WTC11 (cell line): ENCODE results near the gene DNAH1. TPM values are rescaled to one million over a fixed set of nuclear protein-coding genes. Genes with fewer than 3 reads are reported as not detected.

Experiments
- CBFB ChIP-seq: sonication (generic); formaldehyde crosslinking; IDR thresholded peaks from 2 replicates; pipeline ENCODE4 v1.8.1; 2022; ENCODE audit warnings: mild to moderate bottlenecking, low read depth, missing genetic modification reagents
- CDX4 ChIP-seq: fragments of 250-450 bp; sonication (Bioruptor Pico); IDR thresholded peaks from 2 replicates; pipeline ENCODE4 v1.9.0; 2021; ENCODE audit warnings: moderate library complexity, mild to moderate bottlenecking, inconsistent platforms, borderline replicate concordance
- CTCF ChIP-seq: fragments of 200-600 bp; IDR thresholded peaks from 2 replicates; pipeline ENCODE4 v1.8.0; 2022; ENCODE audit warnings: antibody characterized with exemption
- ESRRA ChIP-seq: sonication (generic); formaldehyde crosslinking; IDR thresholded peaks from 2 replicates; pipeline ENCODE4 v1.8.1; 2022; ENCODE audit warnings: mild to moderate bottlenecking, missing genetic modification reagents, borderline replicate concordance
- ETV6 ChIP-seq: sonication (generic); formaldehyde crosslinking; IDR thresholded peaks from 2 replicates; pipeline ENCODE4 v1.8.1; 2022; ENCODE audit warnings: mild to moderate bottlenecking, missing genetic modification reagents
- FOXJ3 ChIP-seq: sonication (generic); formaldehyde crosslinking; IDR thresholded peaks from 2 replicates; pipeline ENCODE4 v1.9.0; 2021; ENCODE audit warnings: missing genetic modification reagents, mild to moderate bottlenecking, borderline replicate concordance
- FOXP4 ChIP-seq: sonication (generic); formaldehyde crosslinking; IDR thresholded peaks from 2 replicates; pipeline ENCODE4 v1.8.0; 2022; ENCODE audit warnings: mild to moderate bottlenecking, missing genetic modification reagents
- GTF2I ChIP-seq: fragments of 250-450 bp; sonication (Bioruptor Pico); conservative IDR thresholded peaks from 2 replicates; pipeline ENCODE4 v1.4.0; 2021; ENCODE audit warnings: mild to moderate bottlenecking
- IRF1 ChIP-seq: sonication (generic); formaldehyde crosslinking; IDR thresholded peaks from 2 replicates; pipeline ENCODE4 v1.8.0; 2023; ENCODE audit warnings: missing genetic modification reagents
- IRF2 ChIP-seq: sonication (generic); formaldehyde crosslinking; IDR thresholded peaks from 2 replicates; pipeline ENCODE4 v1.8.0; 2022; ENCODE audit warnings: low read depth, missing genetic modification reagents, borderline replicate concordance
- JAZF1 ChIP-seq: fragments of 250-450 bp; sonication (Bioruptor Pico); IDR thresholded peaks from 2 replicates; pipeline ENCODE4 v1.9.0; 2021; ENCODE audit warnings: moderate library complexity, mild to moderate bottlenecking, inconsistent platforms
- KAT7 ChIP-seq: sonication (generic); formaldehyde crosslinking; IDR thresholded peaks from 2 replicates; pipeline ENCODE4 v1.8.1; 2023; ENCODE audit warnings: missing genetic modification reagents, mild to moderate bottlenecking, borderline replicate concordance
- MLX ChIP-seq: sonication (generic); formaldehyde crosslinking; IDR thresholded peaks from 2 replicates; pipeline ENCODE4 v1.8.1; 2023; ENCODE audit warnings: mild to moderate bottlenecking, missing genetic modification reagents, moderate library complexity
- NR3C1 ChIP-seq: sonication (generic); formaldehyde crosslinking; conservative IDR thresholded peaks from 2 replicates; pipeline ENCODE4 v1.8.1; 2023; ENCODE audit warnings: low read depth, mild to moderate bottlenecking, missing genetic modification reagents
- PRRX2 ChIP-seq: fragments of 250-450 bp; sonication (Bioruptor Pico); IDR thresholded peaks from 2 replicates; pipeline ENCODE4 v1.8.0; 2021; ENCODE audit warnings: mild to moderate bottlenecking
- RELA ChIP-seq: sonication (generic); formaldehyde crosslinking; IDR thresholded peaks from 2 replicates; pipeline ENCODE4 v1.8.1; 2022; ENCODE audit warnings: missing genetic modification reagents, mild to moderate bottlenecking, borderline replicate concordance
- SOX15 ChIP-seq: fragments of 250-450 bp; sonication (Bioruptor Pico); IDR thresholded peaks from 2 replicates; pipeline ENCODE4 v1.9.0; 2021; ENCODE audit warnings: mild to moderate bottlenecking
- TCF7 ChIP-seq: sonication (generic); formaldehyde crosslinking; IDR thresholded peaks from 2 replicates; pipeline ENCODE4 v1.8.0; 2022; ENCODE audit warnings: mild to moderate bottlenecking, low read depth, missing genetic modification reagents, moderate library complexity
- TEAD4 ChIP-seq: sonication (generic); formaldehyde crosslinking; IDR thresholded peaks from 2 replicates; pipeline ENCODE4 v1.8.0; 2022; ENCODE audit warnings: mild to moderate bottlenecking, missing genetic modification reagents
- ZNF232 ChIP-seq: sonication (generic); formaldehyde crosslinking; IDR thresholded peaks from 2 replicates; pipeline ENCODE4 v1.8.0; 2022; ENCODE audit warnings: mild to moderate bottlenecking, missing genetic modification reagents
- ZNF263 ChIP-seq: sonication (generic); formaldehyde crosslinking; IDR thresholded peaks from 2 replicates; pipeline ENCODE4 v1.8.1; 2022; ENCODE audit warnings: low read depth, mild to moderate bottlenecking, moderate library complexity, missing genetic modification reagents
- total RNA-seq: library from RNA; stranded (reverse); gene quantifications from 3 replicates; pipeline ENCODE4 v1.2.3, GENCODE V29; 2021
- TF ChIP-seq, protein P1 (sequence below): sonication (generic); formaldehyde crosslinking; IDR thresholded peaks from 2 replicates; pipeline ENCODE4 v1.8.1; 2022; ENCODE audit warnings: low read depth, missing genetic modification reagents, borderline replicate concordance
- TF ChIP-seq, protein P2 (sequence below): sonication (generic); formaldehyde crosslinking; IDR thresholded peaks from 2 replicates; pipeline ENCODE4 v1.8.0; 2022; ENCODE audit warnings: mild to moderate bottlenecking, missing genetic modification reagents
- TF ChIP-seq, protein P3 (sequence below): sonication (generic); formaldehyde crosslinking; IDR thresholded peaks from 2 replicates; pipeline ENCODE4 v1.8.1; 2022; ENCODE audit warnings: mild to moderate bottlenecking, moderate library complexity, missing genetic modification reagents
- TF ChIP-seq, protein P4 (sequence below): sonication (generic); formaldehyde crosslinking; IDR thresholded peaks from 2 replicates; pipeline ENCODE4 v1.8.1; 2023; ENCODE audit warnings: mild to moderate bottlenecking, missing genetic modification reagents
- TF ChIP-seq, protein P5 (sequence below): sonication (generic); formaldehyde crosslinking; IDR thresholded peaks from 2 replicates; pipeline ENCODE4 v1.8.1; 2022; ENCODE audit warnings: low read depth, mild to moderate bottlenecking, moderate library complexity, missing genetic modification reagents, borderline replicate concordance

DNAH1 gene
- total RNA-seq, 1 experiment from 2014 or later = 1.5 TPM

GRCh38 chr3:52278510-52279069 is 37.5 kb upstream of the DNAH1 start, which contains the start of gene WDR82 (continued):
- TF ChIP-seq FOXP4 (CRISPR knock-in tag) = 0 out of 2 replicates have a peak, but pooled peaks have one; percentile 40
- no peak for TF ChIP-seq IRF2 (CRISPR knock-in tag)
- peak; percentile 47; the same call in 1 of the 2 replicates for TF ChIP-seq ETV6 (CRISPR knock-in tag)
- peak; percentile 72; the same call in 1 of the 2 replicates for TF ChIP-seq ZNF232
- TF ChIP-seq MLX (CRISPR knock-in tag) = no peak
- no peak for TF ChIP-seq RELA (CRISPR knock-in tag)
- peak; percentile 58; the same call in 1 of the 2 replicates for TF ChIP-seq TCF7 (CRISPR knock-in tag)
- no peak for TF ChIP-seq TEAD4 (CRISPR knock-in tag)
- TF ChIP-seq CDX4 (CRISPR knock-in tag) = no peak
- TF ChIP-seq FOXJ3 (CRISPR knock-in tag) = no peak
- TF ChIP-seq CTCF = 0 out of 2 replicates have a peak, but pooled peaks have one; percentile 32
- no peak for TF ChIP-seq JAZF1 (CRISPR knock-in tag)
- TF ChIP-seq IRF1 (CRISPR knock-in tag) = no peak
- TF ChIP-seq, protein P1, sequence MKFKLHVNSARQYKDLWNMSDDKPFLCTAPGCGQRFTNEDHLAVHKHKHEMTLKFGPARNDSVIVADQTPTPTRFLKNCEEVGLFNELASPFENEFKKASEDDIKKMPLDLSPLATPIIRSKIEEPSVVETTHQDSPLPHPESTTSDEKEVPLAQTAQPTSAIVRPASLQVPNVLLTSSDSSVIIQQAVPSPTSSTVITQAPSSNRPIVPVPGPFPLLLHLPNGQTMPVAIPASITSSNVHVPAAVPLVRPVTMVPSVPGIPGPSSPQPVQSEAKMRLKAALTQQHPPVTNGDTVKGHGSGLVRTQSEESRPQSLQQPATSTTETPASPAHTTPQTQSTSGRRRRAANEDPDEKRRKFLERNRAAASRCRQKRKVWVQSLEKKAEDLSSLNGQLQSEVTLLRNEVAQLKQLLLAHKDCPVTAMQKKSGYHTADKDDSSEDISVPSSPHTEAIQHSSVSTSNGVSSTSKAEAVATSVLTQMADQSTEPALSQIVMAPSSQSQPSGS = no peak
- TF ChIP-seq NR3C1 (CRISPR knock-in tag) = no peak
- TF ChIP-seq, protein P2, sequence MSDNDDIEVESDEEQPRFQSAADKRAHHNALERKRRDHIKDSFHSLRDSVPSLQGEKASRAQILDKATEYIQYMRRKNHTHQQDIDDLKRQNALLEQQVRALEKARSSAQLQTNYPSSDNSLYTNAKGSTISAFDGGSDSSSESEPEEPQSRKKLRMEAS (CRISPR knock-in tag) = peak; percentile 68; the same call in 1 of the 2 replicates
- TF ChIP-seq KAT7 (CRISPR knock-in tag) = no peak; the same call in 1 of the 2 replicates
- TF ChIP-seq GTF2I (CRISPR knock-in tag) = no peak
- TF ChIP-seq, protein P3, sequence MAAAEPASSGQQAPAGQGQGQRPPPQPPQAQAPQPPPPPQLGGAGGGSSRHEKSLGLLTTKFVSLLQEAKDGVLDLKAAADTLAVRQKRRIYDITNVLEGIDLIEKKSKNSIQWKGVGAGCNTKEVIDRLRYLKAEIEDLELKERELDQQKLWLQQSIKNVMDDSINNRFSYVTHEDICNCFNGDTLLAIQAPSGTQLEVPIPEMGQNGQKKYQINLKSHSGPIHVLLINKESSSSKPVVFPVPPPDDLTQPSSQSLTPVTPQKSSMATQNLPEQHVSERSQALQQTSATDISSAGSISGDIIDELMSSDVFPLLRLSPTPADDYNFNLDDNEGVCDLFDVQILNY = peak; percentile 71
- no peak for TF ChIP-seq PRRX2 (CRISPR knock-in tag)
- TF ChIP-seq ESRRA = no peak; the same call in 1 of the 2 replicates
- no peak for TF ChIP-seq CBFB
- no peak for TF ChIP-seq ZNF263 (CRISPR knock-in tag)
- no peak for TF ChIP-seq SOX15 (CRISPR knock-in tag)
- TF ChIP-seq, protein P4, sequence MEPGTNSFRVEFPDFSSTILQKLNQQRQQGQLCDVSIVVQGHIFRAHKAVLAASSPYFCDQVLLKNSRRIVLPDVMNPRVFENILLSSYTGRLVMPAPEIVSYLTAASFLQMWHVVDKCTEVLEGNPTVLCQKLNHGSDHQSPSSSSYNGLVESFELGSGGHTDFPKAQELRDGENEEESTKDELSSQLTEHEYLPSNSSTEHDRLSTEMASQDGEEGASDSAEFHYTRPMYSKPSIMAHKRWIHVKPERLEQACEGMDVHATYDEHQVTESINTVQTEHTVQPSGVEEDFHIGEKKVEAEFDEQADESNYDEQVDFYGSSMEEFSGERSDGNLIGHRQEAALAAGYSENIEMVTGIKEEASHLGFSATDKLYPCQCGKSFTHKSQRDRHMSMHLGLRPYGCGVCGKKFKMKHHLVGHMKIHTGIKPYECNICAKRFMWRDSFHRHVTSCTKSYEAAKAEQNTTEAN (CRISPR knock-in tag) = 0 out of 2 replicates have a peak, but pooled peaks have one; percentile 43
- TF ChIP-seq, protein P5, sequence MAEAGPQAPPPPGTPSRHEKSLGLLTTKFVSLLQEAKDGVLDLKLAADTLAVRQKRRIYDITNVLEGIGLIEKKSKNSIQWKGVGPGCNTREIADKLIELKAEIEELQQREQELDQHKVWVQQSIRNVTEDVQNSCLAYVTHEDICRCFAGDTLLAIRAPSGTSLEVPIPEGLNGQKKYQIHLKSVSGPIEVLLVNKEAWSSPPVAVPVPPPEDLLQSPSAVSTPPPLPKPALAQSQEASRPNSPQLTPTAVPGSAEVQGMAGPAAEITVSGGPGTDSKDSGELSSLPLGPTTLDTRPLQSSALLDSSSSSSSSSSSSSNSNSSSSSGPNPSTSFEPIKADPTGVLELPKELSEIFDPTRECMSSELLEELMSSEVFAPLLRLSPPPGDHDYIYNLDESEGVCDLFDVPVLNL (CRISPR knock-in tag) = 0 out of 2 replicates have a peak, but pooled peaks have one; percentile 26
